Measurements from ENCODE around the gene ATXN1.

ATXN1 gene

GRCh38 chr6:16623029-16623653 is 138.1 kb downstream of the ATXN1 start:
- H3K4me2 ChIP-seq (ENCODE audit: low read length) = no peak overlapping the region
- no peaks in the 10 kb centered on the region for H3K27me3 ChIP-seq (ENCODE audit: low read depth, low read length)
- H3K4me3 ChIP-seq (ENCODE audit: low read length) = no peak overlapping the region
- no peaks in the 10 kb centered on the region for H4K20me1 ChIP-seq (ENCODE audit: insufficient read depth, low read length)
- no peaks in the 10 kb centered on the region for H3K4me1 ChIP-seq (ENCODE audit: low read length)
- no peak overlapping the region for H3K9ac ChIP-seq (ENCODE audit: low read length)
- no peak for TF ChIP-seq EZH2phosphoT487 (IDR thresholded peaks at IDR 0.05; ENCODE audit: low read depth)
- no peak for TF ChIP-seq CTCF (IDR thresholded peaks at IDR 0.05; ENCODE audit: low read depth, low read length)
- no peak overlapping the region for H2AFZ ChIP-seq (ENCODE audit: low read depth, low read length)
- no peaks in the 10 kb centered on the region for H3K79me2 ChIP-seq (ENCODE audit: low read length)
- H3K9me3 ChIP-seq (ENCODE audit: insufficient read depth, low read length) = no peaks in the 10 kb centered on the region
- H3K36me3 ChIP-seq (replicated peaks; ENCODE audit: low read depth, low read length) = no peaks in the 10 kb centered on the region
- no peak overlapping the region for H3K27ac ChIP-seq (ENCODE audit: low read length)

- no peaks in the 10 kb centered on the region for H3K36me3 ChIP-seq (replicated peaks; ENCODE audit: low read depth, low read length)
- TF ChIP-seq CTCF (IDR thresholded peaks at IDR 0.05; ENCODE audit: low read depth, low read length) = no peak
- no peak for TF ChIP-seq EZH2phosphoT487 (IDR thresholded peaks at IDR 0.05; ENCODE audit: low read depth)
- H3K4me1 ChIP-seq (ENCODE audit: low read length) = no peaks in the 10 kb centered on the region
- no peak overlapping the region for H3K4me2 ChIP-seq (ENCODE audit: low read length)
- no peaks in the 10 kb centered on the region for H3K27me3 ChIP-seq (ENCODE audit: low read depth, low read length)
- no peak overlapping the region for H2AFZ ChIP-seq (ENCODE audit: low read depth, low read length)
- H3K79me2 ChIP-seq (ENCODE audit: low read length) = no peaks in the 10 kb centered on the region
- H3K27ac ChIP-seq (ENCODE audit: low read length) = no peak overlapping the region
- H3K9ac ChIP-seq (ENCODE audit: low read length) = no peak overlapping the region
- H4K20me1 ChIP-seq (ENCODE audit: insufficient read depth, low read length) = no peaks in the 10 kb centered on the region
- no peaks in the 10 kb centered on the region for H3K9me3 ChIP-seq (ENCODE audit: insufficient read depth, low read length)
- H3K4me3 ChIP-seq (ENCODE audit: low read length) = no peak overlapping the region
These were observed 139.1 kb downstream of the ATXN1 start for GRCh38 chr6:16622193-16622592.

- no peaks in the 10 kb centered on the region for H3K9me3 ChIP-seq (ENCODE audit: insufficient read depth, low read length)
- no peaks in the 10 kb centered on the region for H4K20me1 ChIP-seq (ENCODE audit: insufficient read depth, low read length)
- H3K36me3 ChIP-seq (replicated peaks; ENCODE audit: low read depth, low read length) = no peaks in the 10 kb centered on the region
- no peak overlapping the region for H3K9ac ChIP-seq (ENCODE audit: low read length)
- H3K79me2 ChIP-seq (ENCODE audit: low read length) = no peaks in the 10 kb centered on the region
- H3K4me3 ChIP-seq (ENCODE audit: low read length) = no peak overlapping the region
- no peak overlapping the region for H2AFZ ChIP-seq (ENCODE audit: low read depth, low read length)
- H3K4me1 ChIP-seq (ENCODE audit: low read length) = no peaks in the 10 kb centered on the region
- TF ChIP-seq CTCF (IDR thresholded peaks at IDR 0.05; ENCODE audit: low read depth, low read length) (no peak), EZH2phosphoT487 (IDR thresholded peaks at IDR 0.05; ENCODE audit: low read depth) (no peak)
- H3K27me3 ChIP-seq (ENCODE audit: low read depth, low read length) = no peaks in the 10 kb centered on the region
- no peak overlapping the region for H3K27ac ChIP-seq (ENCODE audit: low read length)
- H3K4me2 ChIP-seq (ENCODE audit: low read length) = no peak overlapping the region
These were observed 140.3 kb downstream of the ATXN1 start for GRCh38 chr6:16621002-16621401.

- H3K4me2 ChIP-seq (ENCODE audit: low read length) = no peak overlapping the region
- no peak overlapping the region for H3K4me3 ChIP-seq (ENCODE audit: low read length)
- H3K9me3 ChIP-seq (ENCODE audit: insufficient read depth, low read length) = no peaks in the 10 kb centered on the region
- H3K36me3 ChIP-seq (replicated peaks; ENCODE audit: low read depth, low read length) = no peaks in the 10 kb centered on the region
- no peak overlapping the region for H3K9ac ChIP-seq (ENCODE audit: low read length)
- H3K4me1 ChIP-seq (ENCODE audit: low read length) = no peaks in the 10 kb centered on the region
- no peaks in the 10 kb centered on the region for H3K27me3 ChIP-seq (ENCODE audit: low read depth, low read length)
- no peak overlapping the region for H3K27ac ChIP-seq (ENCODE audit: low read length)
- H4K20me1 ChIP-seq (ENCODE audit: insufficient read depth, low read length) = no peaks in the 10 kb centered on the region
- TF ChIP-seq CTCF (IDR thresholded peaks at IDR 0.05; ENCODE audit: low read depth, low read length) (no peak), EZH2phosphoT487 (IDR thresholded peaks at IDR 0.05; ENCODE audit: low read depth) (no peak)
- no peaks in the 10 kb centered on the region for H3K79me2 ChIP-seq (ENCODE audit: low read length)
- no peak overlapping the region for H2AFZ ChIP-seq (ENCODE audit: low read depth, low read length)
These were observed 141.5 kb downstream of the ATXN1 start for GRCh38 chr6:16619777-16620176.
